ENCODE data around the gene DGKH. TPM values are rescaled to one million over a fixed set of nuclear protein-coding genes. Genes with fewer than 3 reads are reported as not detected.
"Not testable (repeated sequence)": the region's sequence is repeated elsewhere in the genome, so short reads cannot be mapped to it uniquely, and the experiment has no call there.

The DGKH gene
- total RNA-seq, 1 donor from 2014 or later, result 45.1 TPM

GRCh38 chr13:42084722-42085121 lies 36.3 kb downstream of the DGKH start:
- H3K4me1 Mint-ChIP-seq (ENCODE audit: unreplicated experiment), result peaks cover 7% of the 10 kb centered on the region
- TF ChIP-seq, protein P1, sequence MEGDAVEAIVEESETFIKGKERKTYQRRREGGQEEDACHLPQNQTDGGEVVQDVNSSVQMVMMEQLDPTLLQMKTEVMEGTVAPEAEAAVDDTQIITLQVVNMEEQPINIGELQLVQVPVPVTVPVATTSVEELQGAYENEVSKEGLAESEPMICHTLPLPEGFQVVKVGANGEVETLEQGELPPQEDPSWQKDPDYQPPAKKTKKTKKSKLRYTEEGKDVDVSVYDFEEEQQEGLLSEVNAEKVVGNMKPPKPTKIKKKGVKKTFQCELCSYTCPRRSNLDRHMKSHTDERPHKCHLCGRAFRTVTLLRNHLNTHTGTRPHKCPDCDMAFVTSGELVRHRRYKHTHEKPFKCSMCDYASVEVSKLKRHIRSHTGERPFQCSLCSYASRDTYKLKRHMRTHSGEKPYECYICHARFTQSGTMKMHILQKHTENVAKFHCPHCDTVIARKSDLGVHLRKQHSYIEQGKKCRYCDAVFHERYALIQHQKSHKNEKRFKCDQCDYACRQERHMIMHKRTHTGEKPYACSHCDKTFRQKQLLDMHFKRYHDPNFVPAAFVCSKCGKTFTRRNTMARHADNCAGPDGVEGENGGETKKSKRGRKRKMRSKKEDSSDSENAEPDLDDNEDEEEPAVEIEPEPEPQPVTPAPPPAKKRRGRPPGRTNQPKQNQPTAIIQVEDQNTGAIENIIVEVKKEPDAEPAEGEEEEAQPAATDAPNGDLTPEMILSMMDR (IDR thresholded peaks at IDR 0.05; ENCODE audit: unreplicated experiment), result no peak
- no peaks in the 10 kb centered on the region for H3K9me3 Mint-ChIP-seq (ENCODE audit: unreplicated experiment)
- DNase-seq (ENCODE audit: low spot score), result no peak
- H3K4me3 Mint-ChIP-seq (ENCODE audit: unreplicated experiment), result no peak overlapping the region
- H3K27me3 Mint-ChIP-seq (ENCODE audit: unreplicated experiment), result no peaks in the 10 kb centered on the region
- peaks cover 22% of the 10 kb centered on the region for H3K36me3 Mint-ChIP-seq (ENCODE audit: low read depth, unreplicated experiment)
- no peak overlapping the region for H3K27ac Mint-ChIP-seq (ENCODE audit: unreplicated experiment)

DNA sequence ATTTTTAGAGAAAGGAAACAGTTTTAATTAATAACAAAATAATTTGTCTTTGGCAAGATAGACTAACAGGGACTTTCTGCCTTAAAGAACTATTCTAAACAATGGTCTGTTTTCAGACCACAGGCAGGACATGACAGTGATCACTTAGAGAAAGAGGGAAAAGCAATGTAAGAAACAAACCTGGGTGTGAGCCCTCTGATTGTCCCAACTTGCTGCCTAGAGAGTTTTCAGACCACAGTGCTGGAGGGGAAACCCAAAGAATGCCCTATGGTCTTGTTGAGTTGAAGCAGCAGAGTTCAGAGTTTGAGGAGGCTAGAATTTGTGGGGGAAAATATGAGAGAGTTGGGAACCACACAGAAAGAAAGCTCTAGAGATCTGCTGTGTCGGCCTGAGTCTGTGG lies 38.1 kb downstream of the DGKH start:
- H3K4me1 Mint-ChIP-seq (ENCODE audit: unreplicated experiment), result peaks cover 10% of the 10 kb centered on the region
- H3K27ac Mint-ChIP-seq (ENCODE audit: unreplicated experiment), result no peak overlapping the region
- TF ChIP-seq, protein P1 (IDR thresholded peaks at IDR 0.05; ENCODE audit: unreplicated experiment), result no peak
- no peak overlapping the region for H3K4me3 Mint-ChIP-seq (ENCODE audit: unreplicated experiment)
- H3K9me3 Mint-ChIP-seq (ENCODE audit: unreplicated experiment), result no peaks in the 10 kb centered on the region
- no peaks in the 10 kb centered on the region for H3K27me3 Mint-ChIP-seq (ENCODE audit: unreplicated experiment)
- DNase-seq (ENCODE audit: low spot score), result no peak
- H3K36me3 Mint-ChIP-seq (ENCODE audit: low read depth, unreplicated experiment), result peaks cover 28% of the 10 kb centered on the region

DNA sequence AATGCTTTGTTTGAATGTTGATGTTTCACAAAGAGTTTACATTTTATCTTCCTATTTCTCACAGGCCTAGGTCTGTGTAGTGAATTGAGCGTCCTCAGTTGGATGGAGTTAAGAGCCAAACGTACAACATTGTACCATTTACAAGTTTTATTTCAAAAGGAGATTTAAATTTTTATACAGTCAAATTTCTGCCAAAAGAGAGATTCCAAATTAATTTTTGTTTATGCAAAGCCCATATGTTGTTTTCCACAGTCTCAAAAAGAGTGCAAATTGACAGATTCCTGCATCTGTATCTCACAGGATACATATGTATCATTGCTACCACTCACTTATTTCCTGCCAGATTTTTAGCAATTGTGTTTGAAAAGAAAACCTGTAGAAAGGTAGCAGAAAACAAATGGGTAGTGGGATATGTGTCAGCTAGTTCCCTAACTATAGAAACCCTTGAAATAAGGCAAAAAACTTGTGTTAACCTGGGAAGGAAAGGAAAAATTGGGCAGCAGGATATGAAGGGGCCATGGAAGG lies 46.1 kb downstream of the DGKH start:
- peaks cover 37% of the 10 kb centered on the region for H3K4me1 Mint-ChIP-seq (ENCODE audit: unreplicated experiment)
- H3K9me3 Mint-ChIP-seq (ENCODE audit: unreplicated experiment), result no peaks in the 10 kb centered on the region
- peaks cover 19% of the 10 kb centered on the region for H3K36me3 Mint-ChIP-seq (ENCODE audit: low read depth, unreplicated experiment)
- H3K27me3 Mint-ChIP-seq (ENCODE audit: unreplicated experiment), result no peaks in the 10 kb centered on the region
- TF ChIP-seq, protein P1 (IDR thresholded peaks at IDR 0.05; ENCODE audit: unreplicated experiment), result no peak
- no peak for DNase-seq (ENCODE audit: low spot score)
- H3K4me3 Mint-ChIP-seq (ENCODE audit: unreplicated experiment), result no peak overlapping the region
- peak overlapping the region; percentile 76 for H3K27ac Mint-ChIP-seq (ENCODE audit: unreplicated experiment)

DNA sequence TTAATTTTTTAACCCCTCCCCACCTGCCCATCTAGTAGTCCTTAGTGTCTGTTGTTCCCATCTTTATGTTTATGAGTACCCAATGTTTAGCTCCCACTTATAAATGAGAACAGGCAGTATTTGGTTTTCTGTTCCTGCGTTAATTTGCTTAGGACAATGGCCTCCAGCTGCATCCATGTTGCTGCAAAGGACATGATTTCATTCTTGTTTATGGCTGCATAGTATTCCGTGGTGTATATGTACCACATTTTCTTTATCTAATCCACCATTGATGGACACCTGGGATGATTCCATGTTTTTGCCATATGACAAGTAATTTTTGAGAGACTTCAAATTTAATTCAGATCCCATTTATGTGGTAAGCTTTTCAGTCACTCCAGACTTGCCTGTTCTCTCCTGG lies 47.8 kb downstream of the DGKH start:
- Mint-ChIP-seq H3K36me3 (ENCODE audit: low read depth, unreplicated experiment) (peaks cover 15% of the 10 kb centered on the region), H3K4me1 (ENCODE audit: unreplicated experiment) (peaks cover 43% of the 10 kb centered on the region)
- H3K27me3 Mint-ChIP-seq (ENCODE audit: unreplicated experiment); H3K27ac Mint-ChIP-seq (ENCODE audit: unreplicated experiment); H3K4me3 Mint-ChIP-seq (ENCODE audit: unreplicated experiment); H3K9me3 Mint-ChIP-seq (ENCODE audit: unreplicated experiment); DNase-seq (ENCODE audit: low spot score): not testable (repeated sequence)

DNA sequence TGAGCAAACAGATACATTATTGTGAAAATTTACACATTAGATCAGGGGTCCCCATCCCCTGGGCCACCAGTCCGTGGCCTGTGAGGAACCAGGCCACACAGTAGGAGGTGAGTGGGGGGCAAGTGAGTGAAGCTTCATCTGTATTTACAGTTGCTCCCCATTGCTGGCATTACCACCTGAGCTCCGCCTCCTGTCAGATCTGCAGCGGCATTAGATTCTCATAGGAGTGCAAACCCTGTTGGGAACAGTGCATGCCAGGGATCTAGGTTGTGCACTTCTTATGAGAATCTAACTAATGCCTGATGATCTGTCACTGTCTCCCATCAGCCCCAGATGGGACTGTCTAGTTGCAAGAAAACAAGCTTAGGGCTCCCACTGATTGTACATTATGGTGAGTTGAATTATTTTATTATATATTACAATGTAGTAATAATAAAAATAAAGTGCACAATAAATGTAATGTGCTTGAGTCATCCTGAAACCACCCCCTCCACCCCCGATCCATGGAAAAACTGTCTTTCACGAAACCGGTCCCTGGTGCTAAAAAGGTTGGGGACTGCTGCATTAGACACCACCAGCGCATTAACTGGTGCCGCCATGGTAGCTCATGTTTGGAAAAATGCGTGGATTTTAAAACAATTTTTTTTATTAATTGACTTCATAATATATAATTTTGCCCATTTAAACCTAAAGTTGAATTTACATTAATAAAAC lies 51.7 kb downstream of the DGKH start:
- TF ChIP-seq, protein P1 (IDR thresholded peaks at IDR 0.05; ENCODE audit: unreplicated experiment), result no peak
- H3K9me3 Mint-ChIP-seq (ENCODE audit: unreplicated experiment), result no peaks in the 10 kb centered on the region
- H3K4me1 Mint-ChIP-seq (ENCODE audit: unreplicated experiment), result peaks cover 47% of the 10 kb centered on the region
- H3K4me3 Mint-ChIP-seq (ENCODE audit: unreplicated experiment), result no peak overlapping the region
- H3K27ac Mint-ChIP-seq (ENCODE audit: unreplicated experiment), result no peak overlapping the region
- H3K36me3 Mint-ChIP-seq (ENCODE audit: low read depth, unreplicated experiment), result peaks cover 24% of the 10 kb centered on the region
- DNase-seq (ENCODE audit: low spot score), result no peak
- H3K27me3 Mint-ChIP-seq (ENCODE audit: unreplicated experiment), result peaks cover 3% of the 10 kb centered on the region

Data from endothelial cell (in vitro differentiated cells).